ENCODE data around the gene SLC28A3.

DNA sequence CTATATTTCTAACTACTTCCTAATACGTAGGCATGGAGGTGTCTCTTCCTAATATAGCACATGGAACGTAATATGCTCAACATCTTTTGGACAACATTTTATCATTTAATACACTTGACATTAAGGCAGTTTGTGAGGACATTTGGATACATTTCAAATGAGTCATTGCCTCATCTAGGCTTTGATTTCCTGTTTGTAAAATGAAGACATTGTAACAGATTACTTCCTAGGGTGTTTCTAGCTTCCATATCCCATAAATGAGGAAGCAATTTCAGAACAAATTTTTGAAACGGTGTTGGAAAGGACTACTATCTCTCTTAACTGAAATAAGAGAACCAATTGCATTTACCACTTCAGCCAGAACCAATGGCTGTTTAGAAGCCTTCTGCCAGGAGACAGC lies 38.7 kb downstream of the SLC28A3 start:
- TF ChIP-seq CTCF (IDR thresholded peaks at IDR 0.05) = no peak
- no peak for TF ChIP-seq POLR2A (IDR thresholded peaks at IDR 0.05)

All from suprapubic skin (tissue), 3 donors.